ENCODE measurements around the gene FOSL2.

The FOSL2 gene

DNA sequence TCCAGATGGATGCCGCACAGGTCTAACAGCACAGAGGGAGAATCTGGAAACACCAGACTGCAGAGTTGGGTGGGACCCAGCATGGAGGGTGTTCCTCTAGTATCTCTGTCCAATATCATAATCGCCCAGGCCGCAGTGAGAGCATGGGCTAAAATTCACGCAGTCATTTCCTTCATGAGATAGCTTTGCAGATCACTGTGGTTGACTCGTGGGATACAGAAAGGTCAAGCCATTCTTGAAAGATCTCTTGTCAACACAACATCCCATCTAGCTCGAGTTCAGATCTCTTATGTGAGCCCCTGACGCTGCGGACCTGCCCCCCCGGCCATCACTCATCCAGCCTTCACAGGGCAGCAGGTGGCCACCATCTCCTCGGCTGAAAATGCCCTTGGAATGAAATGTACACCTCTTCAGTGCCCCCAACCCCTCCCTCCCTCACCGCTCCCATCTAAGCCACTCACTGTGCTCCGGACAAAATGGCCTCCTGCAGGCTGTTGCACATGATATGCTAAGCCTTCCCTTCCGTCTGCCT, 45.9 kb downstream of the FOSL2 start:
- no peaks in the 10 kb centered on the region for H3K27me3 ChIP-seq (ENCODE audit: insufficient read depth, low read length)
- WGBS: 96% methylated on average over 13 of the region's 13 CpGs
- no peak overlapping the region for H3K9ac ChIP-seq (ENCODE audit: low read depth, low read length)
- H3K9me3 ChIP-seq (ENCODE audit: insufficient read depth, low read depth, low read length): peaks cover 2% of the 10 kb centered on the region; the same call in 1 of the 2 replicates
- no peak overlapping the region for H3K27ac ChIP-seq (ENCODE audit: low read depth, low read length)
- no peaks in the 10 kb centered on the region for H3K36me3 ChIP-seq (ENCODE audit: insufficient read depth, low read length)
- H3K4me1 ChIP-seq (ENCODE audit: insufficient read depth, low read length): no peaks in the 10 kb centered on the region
- H3K4me3 ChIP-seq (ENCODE audit: low read length): no peak overlapping the region

DNA sequence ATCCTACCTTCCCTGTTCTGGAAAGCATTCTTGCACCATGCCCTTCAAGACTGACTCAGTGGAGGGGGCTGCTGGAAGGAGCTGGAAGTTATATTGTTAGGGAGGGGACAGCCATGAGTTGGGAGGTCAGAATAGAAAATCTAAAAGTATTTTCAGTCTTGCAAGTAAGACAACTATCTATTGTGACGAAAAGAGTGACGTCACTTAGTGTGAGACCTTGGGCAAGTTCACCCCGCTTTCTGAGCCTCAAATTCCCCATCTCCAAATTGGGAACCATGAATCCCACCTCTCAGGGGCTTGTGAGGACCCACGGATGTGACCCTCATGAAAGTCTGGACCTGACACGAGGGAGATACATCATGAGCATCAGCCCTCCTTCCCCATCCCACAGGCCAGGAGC, 46.5 kb downstream of the FOSL2 start:
- Histone ChIP-seq H3K36me3 (ENCODE audit: insufficient read depth, low read length) (no peaks in the 10 kb centered on the region), H3K27ac (ENCODE audit: low read depth, low read length) (no peak overlapping the region), H3K4me1 (ENCODE audit: insufficient read depth, low read length) (no peaks in the 10 kb centered on the region), H3K9ac (ENCODE audit: low read depth, low read length) (no peak overlapping the region), H3K9me3 (ENCODE audit: insufficient read depth, low read depth, low read length) (no peaks in the 10 kb centered on the region), H3K27me3 (ENCODE audit: insufficient read depth, low read length) (no peaks in the 10 kb centered on the region), H3K4me3 (ENCODE audit: low read length) (no peak overlapping the region)
- WGBS: 94% methylated on average over 5 of the region's 5 CpGs

DNA sequence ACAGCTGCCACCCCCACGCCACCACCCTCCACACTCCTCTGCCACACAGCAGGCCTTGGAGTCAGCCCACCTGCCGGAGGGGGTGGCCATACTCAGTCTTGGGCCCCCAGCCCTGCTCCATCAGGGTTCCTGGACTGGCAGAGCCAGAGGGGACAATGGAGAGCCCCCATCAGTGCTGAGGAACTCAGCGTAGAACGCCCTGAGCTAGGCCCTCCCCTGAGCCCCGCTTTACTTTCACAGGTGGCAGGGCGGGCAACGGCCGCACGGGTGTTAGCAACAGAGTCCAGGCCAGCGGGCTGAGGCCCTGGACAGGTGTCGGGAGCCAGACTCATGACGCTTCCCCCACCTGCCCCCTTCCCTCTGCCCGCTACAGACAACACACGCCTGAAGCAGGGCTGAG, 47.1 kb downstream of the FOSL2 start:
- H3K9me3 ChIP-seq (ENCODE audit: insufficient read depth, low read depth, low read length): no peaks in the 10 kb centered on the region
- no peak overlapping the region for H3K9ac ChIP-seq (ENCODE audit: low read depth, low read length)
- no peaks in the 10 kb centered on the region for H3K36me3 ChIP-seq (ENCODE audit: insufficient read depth, low read length)
- no peak overlapping the region for H3K27ac ChIP-seq (ENCODE audit: low read depth, low read length)
- H3K27me3 ChIP-seq (ENCODE audit: insufficient read depth, low read length): no peaks in the 10 kb centered on the region
- no peak overlapping the region for H3K4me3 ChIP-seq (ENCODE audit: low read length)
- 96% methylated on average over 14 of the region's 14 CpGs for WGBS
- no peaks in the 10 kb centered on the region for H3K4me1 ChIP-seq (ENCODE audit: insufficient read depth, low read length)

GRCh38 chr2:28442328-28442727, 49.7 kb downstream of the FOSL2 start:
- Histone ChIP-seq H3K4me3 (ENCODE audit: low read length) (no peak overlapping the region), H3K27ac (ENCODE audit: low read depth, low read length) (no peak overlapping the region), H3K9ac (ENCODE audit: low read depth, low read length) (no peak overlapping the region), H3K4me1 (ENCODE audit: insufficient read depth, low read length) (no peaks in the 10 kb centered on the region), H3K27me3 (ENCODE audit: insufficient read depth, low read length) (no peaks in the 10 kb centered on the region), H3K36me3 (ENCODE audit: insufficient read depth, low read length) (no peaks in the 10 kb centered on the region), H3K9me3 (ENCODE audit: insufficient read depth, low read depth, low read length) (no peaks in the 10 kb centered on the region)
- WGBS: 91% methylated on average over 3 of the region's 3 CpGs

GRCh38 chr2:28444956-28445355, 52.3 kb downstream of the FOSL2 start:
- no peaks in the 10 kb centered on the region for H3K4me1 ChIP-seq (ENCODE audit: insufficient read depth, low read length)
- no peak overlapping the region for H3K4me3 ChIP-seq (ENCODE audit: low read length)
- no peaks in the 10 kb centered on the region for H3K9me3 ChIP-seq (ENCODE audit: insufficient read depth, low read depth, low read length)
- H3K27ac ChIP-seq (ENCODE audit: low read depth, low read length): no peak overlapping the region
- H3K36me3 ChIP-seq (ENCODE audit: insufficient read depth, low read length): no peaks in the 10 kb centered on the region
- no peak overlapping the region for H3K9ac ChIP-seq (ENCODE audit: low read depth, low read length)
- H3K27me3 ChIP-seq (ENCODE audit: insufficient read depth, low read length): no peaks in the 10 kb centered on the region
- WGBS: 90% methylated on average over 4 of the region's 4 CpGs

DNA sequence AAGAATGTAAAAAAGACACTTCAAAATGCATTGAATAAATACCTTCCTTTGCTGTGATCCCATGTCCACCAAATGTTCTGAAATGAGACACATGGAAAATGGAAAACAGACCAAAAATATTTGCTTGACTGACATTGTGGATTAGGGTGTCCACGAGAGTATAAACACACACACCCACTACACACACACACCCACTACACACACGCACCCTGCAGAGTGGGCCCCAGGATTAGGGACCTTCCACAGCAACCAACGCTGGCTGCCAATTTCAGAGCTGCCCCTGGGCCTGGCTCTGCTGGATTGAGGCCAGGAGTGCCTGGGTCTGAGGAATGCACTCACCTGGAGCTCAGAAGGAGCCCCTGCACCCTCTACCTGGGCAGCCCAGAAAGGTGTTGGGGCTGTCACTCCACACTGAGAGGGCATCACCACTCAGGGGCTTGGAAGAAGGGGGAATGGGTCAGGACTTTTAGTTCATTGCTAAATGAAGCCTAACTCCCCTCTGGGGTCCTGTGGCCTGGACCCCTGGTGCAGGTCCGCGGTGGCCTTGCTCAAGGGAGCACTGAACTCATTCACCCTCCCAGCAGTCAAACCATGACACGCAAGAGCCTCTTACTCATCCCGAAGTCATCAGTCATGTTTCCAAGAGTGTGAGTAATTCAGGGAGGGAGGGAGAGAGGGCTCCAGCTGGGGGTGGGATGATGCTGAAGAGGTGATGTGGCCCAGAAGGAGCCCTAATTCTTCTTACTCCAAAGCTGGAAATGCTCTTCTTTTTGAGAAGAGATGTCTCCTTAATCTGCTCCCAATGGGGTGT, 53.0 kb downstream of the FOSL2 start:
- H3K4me1 ChIP-seq (ENCODE audit: insufficient read depth, low read length): no peaks in the 10 kb centered on the region
- no peaks in the 10 kb centered on the region for H3K9me3 ChIP-seq (ENCODE audit: insufficient read depth, low read depth, low read length)
- WGBS: 77% methylated on average over 6 of the region's 7 CpGs
- no peak overlapping the region for H3K9ac ChIP-seq (ENCODE audit: low read depth, low read length)
- no peaks in the 10 kb centered on the region for H3K27me3 ChIP-seq (ENCODE audit: insufficient read depth, low read length)
- no peak overlapping the region for H3K27ac ChIP-seq (ENCODE audit: low read depth, low read length)
- no peak overlapping the region for H3K4me3 ChIP-seq (ENCODE audit: low read length)
- H3K36me3 ChIP-seq (ENCODE audit: insufficient read depth, low read length): no peaks in the 10 kb centered on the region

DNA sequence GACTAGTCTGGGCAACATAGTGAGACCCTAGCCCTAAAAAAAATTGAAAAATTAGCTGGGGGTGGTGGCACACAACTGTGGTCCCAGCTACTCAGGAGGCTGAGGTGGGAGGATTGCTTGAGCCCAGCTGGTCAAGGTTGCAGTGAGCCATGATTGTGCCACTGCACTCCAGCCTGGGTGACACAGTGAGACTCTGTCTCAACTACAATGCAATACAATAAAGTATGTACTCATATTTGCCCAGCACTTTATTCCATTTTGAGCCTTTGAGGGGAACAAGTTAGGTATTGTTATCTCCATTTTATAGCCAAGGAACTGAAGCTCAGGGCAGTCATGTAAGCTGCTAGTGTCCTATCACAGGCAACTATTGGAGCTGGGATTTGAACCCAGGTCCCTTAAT, 53.9 kb downstream of the FOSL2 start:
- H3K4me1 ChIP-seq (ENCODE audit: insufficient read depth, low read length): no peaks in the 10 kb centered on the region
- no peaks in the 10 kb centered on the region for H3K36me3 ChIP-seq (ENCODE audit: insufficient read depth, low read length)
- no peaks in the 10 kb centered on the region for H3K27me3 ChIP-seq (ENCODE audit: insufficient read depth, low read length)
- no peak overlapping the region for H3K27ac ChIP-seq (ENCODE audit: low read depth, low read length)
- H3K9ac ChIP-seq (ENCODE audit: low read depth, low read length): no peak overlapping the region
- H3K4me3 ChIP-seq (ENCODE audit: low read length): no peak overlapping the region
- H3K9me3 ChIP-seq (ENCODE audit: insufficient read depth, low read depth, low read length): no peaks in the 10 kb centered on the region

DNA sequence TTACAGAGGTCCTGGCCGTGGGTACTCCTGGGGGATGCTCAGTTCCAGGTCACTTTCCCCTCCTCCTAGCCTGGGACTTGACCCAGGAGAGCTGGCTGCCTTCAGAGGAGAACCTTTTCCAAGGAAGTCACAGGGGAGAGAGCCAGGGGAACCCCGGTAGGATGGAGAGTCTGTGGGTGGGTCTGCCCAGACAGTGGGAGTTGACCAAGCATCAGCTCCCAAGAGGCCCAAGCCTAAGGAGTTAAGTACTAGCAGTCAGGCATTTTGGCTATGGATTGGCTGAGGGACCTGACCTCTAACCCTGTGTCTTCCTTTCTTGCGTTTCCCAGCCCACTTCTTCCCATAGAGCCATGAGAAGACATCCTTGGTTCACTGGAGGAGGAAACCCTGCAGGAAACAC, 54.4 kb downstream of the FOSL2 start:
- H3K27me3 ChIP-seq (ENCODE audit: insufficient read depth, low read length): no peaks in the 10 kb centered on the region
- 92% methylated on average over 3 of the region's 3 CpGs for WGBS
- no peak overlapping the region for H3K9ac ChIP-seq (ENCODE audit: low read depth, low read length)
- H3K4me3 ChIP-seq (ENCODE audit: low read length): no peak overlapping the region
- H3K27ac ChIP-seq (ENCODE audit: low read depth, low read length): no peak overlapping the region
- H3K4me1 ChIP-seq (ENCODE audit: insufficient read depth, low read length): no peaks in the 10 kb centered on the region
- H3K9me3 ChIP-seq (ENCODE audit: insufficient read depth, low read depth, low read length): no peaks in the 10 kb centered on the region
- H3K36me3 ChIP-seq (ENCODE audit: insufficient read depth, low read length): no peaks in the 10 kb centered on the region

DNA sequence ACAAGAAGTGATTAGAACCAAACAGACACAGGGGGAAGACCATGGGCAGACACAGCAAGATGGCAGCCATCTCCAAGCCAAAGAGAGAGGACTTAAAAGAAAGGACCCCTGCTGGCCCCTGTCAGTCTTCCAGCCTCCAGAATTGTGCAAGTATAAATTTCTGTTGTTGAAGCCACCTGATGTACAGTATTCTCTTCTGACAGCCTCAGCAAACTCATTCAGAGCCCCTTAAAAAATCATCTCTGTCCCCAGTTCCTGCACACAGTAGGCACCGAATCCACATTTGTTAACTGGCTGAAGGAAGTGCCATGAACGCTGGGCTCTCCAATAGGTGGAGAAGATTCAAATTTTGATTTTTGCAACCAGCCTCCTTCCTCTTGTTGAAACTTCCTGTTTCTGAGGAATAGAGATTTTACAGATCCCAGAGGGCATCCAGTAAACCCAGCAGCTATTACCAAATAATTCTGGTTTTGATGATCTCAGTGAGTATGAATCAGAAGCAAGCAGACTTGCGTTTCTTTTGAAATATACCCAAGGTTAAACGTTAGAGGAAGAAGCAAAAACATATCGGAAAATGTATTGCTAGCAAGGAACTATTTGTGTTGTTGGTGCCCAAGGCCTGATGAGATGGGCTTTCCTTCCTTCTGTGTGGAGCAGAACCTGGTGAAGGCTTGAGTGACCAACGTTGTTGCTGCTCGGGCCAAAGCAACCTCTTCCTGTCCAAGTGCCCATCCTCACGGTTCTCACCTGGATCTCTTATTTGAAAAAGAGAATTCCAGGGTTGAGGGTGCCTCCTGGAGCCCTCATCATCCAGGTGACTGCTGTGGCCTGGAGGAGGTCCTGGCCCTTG, 55.5 kb downstream of the FOSL2 start:
- no peaks in the 10 kb centered on the region for H3K27me3 ChIP-seq (ENCODE audit: insufficient read depth, low read length)
- no peak overlapping the region for H3K9ac ChIP-seq (ENCODE audit: low read depth, low read length)
- no peaks in the 10 kb centered on the region for H3K9me3 ChIP-seq (ENCODE audit: insufficient read depth, low read depth, low read length)
- no peak overlapping the region for H3K4me3 ChIP-seq (ENCODE audit: low read length)
- no peaks in the 10 kb centered on the region for H3K4me1 ChIP-seq (ENCODE audit: insufficient read depth, low read length)
- whole genome bisulfite sequencing: 95% methylated on average over 8 of the region's 8 CpGs
- H3K36me3 ChIP-seq (ENCODE audit: insufficient read depth, low read length): no peaks in the 10 kb centered on the region
- no peak overlapping the region for H3K27ac ChIP-seq (ENCODE audit: low read depth, low read length)

DNA sequence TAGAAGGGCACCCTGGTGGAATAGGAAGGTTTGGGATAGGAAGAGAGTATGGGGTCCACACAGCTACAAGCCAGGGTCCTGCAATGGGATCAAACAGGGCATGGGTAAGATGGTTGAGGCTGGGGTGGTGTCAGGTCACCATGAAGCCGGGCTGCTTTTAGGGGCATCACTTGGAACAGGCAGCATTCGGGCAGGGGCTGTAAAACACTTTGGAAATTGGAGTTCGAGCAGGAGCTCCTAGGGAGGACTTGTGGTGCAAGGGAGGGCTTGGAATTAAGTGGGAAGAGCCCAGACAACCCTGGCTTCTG, 56.1 kb downstream of the FOSL2 start:
- Histone ChIP-seq H3K9ac (ENCODE audit: low read depth, low read length) (no peak overlapping the region), H3K9me3 (ENCODE audit: insufficient read depth, low read depth, low read length) (no peaks in the 10 kb centered on the region), H3K4me1 (ENCODE audit: insufficient read depth, low read length) (no peaks in the 10 kb centered on the region), H3K36me3 (ENCODE audit: insufficient read depth, low read length) (no peaks in the 10 kb centered on the region), H3K27ac (ENCODE audit: low read depth, low read length) (no peak overlapping the region), H3K27me3 (ENCODE audit: insufficient read depth, low read length) (no peaks in the 10 kb centered on the region), H3K4me3 (ENCODE audit: low read length) (no peak overlapping the region)
- 93% methylated on average over 3 of the region's 3 CpGs for WGBS

DNA sequence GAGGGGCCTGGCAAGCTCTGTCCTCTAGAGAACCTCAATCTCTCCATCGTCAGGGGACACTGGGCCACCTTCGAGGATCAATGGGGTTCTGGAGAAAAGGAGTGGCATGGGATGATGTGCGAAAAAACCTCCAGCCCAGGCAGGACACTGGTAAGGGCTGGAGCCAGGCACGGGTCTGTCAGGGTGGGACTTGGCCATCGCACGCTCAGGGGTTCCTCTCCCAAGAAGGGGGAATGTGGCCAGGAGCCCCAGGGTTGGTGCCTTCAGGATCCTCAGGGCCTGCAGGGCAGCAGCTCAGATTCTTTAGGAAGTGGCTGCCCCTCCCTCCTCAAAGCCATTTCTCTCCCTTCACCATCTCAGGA, 56.4 kb downstream of the FOSL2 start:
- Histone ChIP-seq H3K9ac (ENCODE audit: low read depth, low read length) (no peak overlapping the region), H3K9me3 (ENCODE audit: insufficient read depth, low read depth, low read length) (no peaks in the 10 kb centered on the region), H3K4me3 (ENCODE audit: low read length) (no peak overlapping the region), H3K36me3 (ENCODE audit: insufficient read depth, low read length) (no peaks in the 10 kb centered on the region), H3K27ac (ENCODE audit: low read depth, low read length) (no peak overlapping the region), H3K27me3 (ENCODE audit: insufficient read depth, low read length) (no peaks in the 10 kb centered on the region), H3K4me1 (ENCODE audit: insufficient read depth, low read length) (no peaks in the 10 kb centered on the region)
- 93% methylated on average over 6 of the region's 6 CpGs for WGBS
